Measurements from ENCODE around the gene TIMP2. TPM values are rescaled to one million over a fixed set of nuclear protein-coding genes. Genes with fewer than 3 reads are reported as not detected.
"Not testable (repeated sequence)": the region's sequence is repeated elsewhere in the genome, so short reads cannot be mapped to it uniquely, and the experiment has no call there.

The TIMP2 gene
- total and polyA plus RNA-seq, 2 experiments from 2014 or later, result 103 to 587 TPM

GRCh38 chr17:78870621-78871020 is 54.6 kb downstream of the TIMP2 start:
- Histone ChIP-seq H4K20me1 (ENCODE audit: insufficient read depth) (no peaks in the 10 kb centered on the region), H3K36me3 (ENCODE audit: low read depth) (peaks cover 39% of the 10 kb centered on the region), H3K27me3 (replicated peaks; ENCODE audit: insufficient read depth) (no peaks in the 10 kb centered on the region), H3K27ac (no peak overlapping the region), H3K4me1 (ENCODE audit: insufficient read depth) (peaks cover 25% of the 10 kb centered on the region), H3K4me3 (no peak overlapping the region), H3K9ac (no peak overlapping the region), H2AFZ (no peak overlapping the region), H3K79me2 (ENCODE audit: insufficient read depth) (peaks cover 95% of the 10 kb centered on the region), H3K9me2 (ENCODE audit: insufficient read depth) (no peaks in the 10 kb centered on the region), H3F3A (ENCODE audit: insufficient read depth) (peaks cover 26% of the 10 kb centered on the region), H3K9me3 (ENCODE audit: low read depth) (no peaks in the 10 kb centered on the region), H3K4me2 (ENCODE audit: unreplicated experiment) (no peak overlapping the region)
- DNase-seq, result no peak
- 80 to 81% methylated on average over 15 of the region's 15 CpGs for WGBS, 2 experiments (ENCODE audit: low coverage in 1 of 2, low lambda C conversion rate in 2 of 2, missing lambda C conversion rate in 2 of 2)
- in situ Hi-C loops (cut with MboI), result no loop called here
- TF ChIP-seq EZH2 (IDR thresholded peaks at IDR 0.05; ENCODE audit: insufficient read depth, poor library complexity, severe bottlenecking) (no peak), EZH2phosphoT487 (IDR thresholded peaks at IDR 0.05; ENCODE audit: insufficient read depth, low read depth) (no peak)

- Histone ChIP-seq H3K36me3 (ENCODE audit: low read depth) (peaks cover 49% of the 10 kb centered on the region), H3K4me2 (ENCODE audit: unreplicated experiment) (no peak overlapping the region), H3K9ac (peak overlapping the region; percentile 22), H3F3A (ENCODE audit: insufficient read depth) (peaks cover 30% of the 10 kb centered on the region), H2AFZ (no peak overlapping the region), H3K79me2 (ENCODE audit: insufficient read depth) (peaks cover 95% of the 10 kb centered on the region), H3K4me1 (ENCODE audit: insufficient read depth) (peaks cover 25% of the 10 kb centered on the region), H3K27me3 (replicated peaks; ENCODE audit: insufficient read depth) (no peaks in the 10 kb centered on the region), H3K9me2 (ENCODE audit: insufficient read depth) (no peaks in the 10 kb centered on the region), H4K20me1 (ENCODE audit: insufficient read depth) (no peaks in the 10 kb centered on the region), H3K4me3 (no peak overlapping the region), H3K9me3 (ENCODE audit: low read depth) (no peaks in the 10 kb centered on the region), H3K27ac (peak overlapping the region; percentile 50)
- peak; percentile 85 for DNase-seq
- in situ Hi-C loops (cut with MboI), result loop anchor here (10.0 kb wide), 1 partner anchor 106 kb away; the partner anchor contains the start of gene LGALS3BP
- WGBS, 2 experiments (ENCODE audit: low coverage in 1 of 2, low lambda C conversion rate in 2 of 2, missing lambda C conversion rate in 2 of 2), result 8 to 9% methylated on average over 7 of the region's 7 CpGs
- TF ChIP-seq EZH2phosphoT487 (IDR thresholded peaks at IDR 0.05; ENCODE audit: insufficient read depth, low read depth) (no peak), EZH2 (IDR thresholded peaks at IDR 0.05; ENCODE audit: insufficient read depth, poor library complexity, severe bottlenecking) (no peak)
Observed at GRCh38 chr17:78868391-78868790, 56.8 kb downstream of the TIMP2 start.

- H3F3A ChIP-seq (ENCODE audit: insufficient read depth), result peaks cover 33% of the 10 kb centered on the region
- not testable (repeated sequence) for H3K9me2 ChIP-seq (ENCODE audit: insufficient read depth); H3K9ac ChIP-seq; H4K20me1 ChIP-seq (ENCODE audit: insufficient read depth); H3K9me3 ChIP-seq (ENCODE audit: low read depth); H3K4me3 ChIP-seq; DNase-seq; H3K27me3 ChIP-seq (replicated peaks; ENCODE audit: insufficient read depth); H2AFZ ChIP-seq; H3K4me2 ChIP-seq (ENCODE audit: unreplicated experiment)
- in situ Hi-C loops (cut with MboI), result loop anchor here (10.0 kb wide), 1 partner anchor 108 kb away; the partner anchor contains the start of gene LGALS3BP
- peaks cover 88% of the 10 kb centered on the region for H3K79me2 ChIP-seq (ENCODE audit: insufficient read depth)
- peaks cover 43% of the 10 kb centered on the region for H3K36me3 ChIP-seq (ENCODE audit: low read depth)
- 49 to 54% methylated on average over 3 of the region's 3 CpGs for WGBS, 2 experiments (ENCODE audit: low coverage in 1 of 2, low lambda C conversion rate in 2 of 2, missing lambda C conversion rate in 2 of 2)
- peak overlapping the region; percentile 18 for H3K27ac ChIP-seq
- peaks cover 31% of the 10 kb centered on the region for H3K4me1 ChIP-seq (ENCODE audit: insufficient read depth)
Observed at GRCh38 chr17:78867046-78867445, 58.1 kb downstream of the TIMP2 start.

GRCh38 chr17:78865682-78866390 is 59.4 kb downstream of the TIMP2 start:
- DNase-seq, result peak; percentile 81
- H3F3A ChIP-seq (ENCODE audit: insufficient read depth), result peaks cover 43% of the 10 kb centered on the region

More at GRCh38 chr17:78865682-78866390, 59.4 kb downstream of the TIMP2 start:
- H3K9me2 ChIP-seq (ENCODE audit: insufficient read depth), result no peaks in the 10 kb centered on the region
- peaks cover 83% of the 10 kb centered on the region for H3K79me2 ChIP-seq (ENCODE audit: insufficient read depth)
- no peak overlapping the region for H3K4me2 ChIP-seq (ENCODE audit: unreplicated experiment)
- TF ChIP-seq EZH2phosphoT487 (IDR thresholded peaks at IDR 0.05; ENCODE audit: insufficient read depth, low read depth), result no peak
- TF ChIP-seq EZH2 (IDR thresholded peaks at IDR 0.05; ENCODE audit: insufficient read depth, poor library complexity, severe bottlenecking), result no peak
- H3K4me1 ChIP-seq (ENCODE audit: insufficient read depth), result peaks cover 41% of the 10 kb centered on the region
- H3K9ac ChIP-seq, result no peak overlapping the region
- H3K27ac ChIP-seq, result peak overlapping the region; percentile 18; the same call in 1 of the 2 replicates
- no peaks in the 10 kb centered on the region for H3K9me3 ChIP-seq (ENCODE audit: low read depth)
- no peaks in the 10 kb centered on the region for H3K27me3 ChIP-seq (replicated peaks; ENCODE audit: insufficient read depth)
- 17 to 20% methylated on average over 19 of the region's 19 CpGs for WGBS, 2 experiments (ENCODE audit: low coverage in 1 of 2, low lambda C conversion rate in 2 of 2, missing lambda C conversion rate in 2 of 2)
- no peak overlapping the region for H2AFZ ChIP-seq
- H3K4me3 ChIP-seq, result no peak overlapping the region
- H4K20me1 ChIP-seq (ENCODE audit: insufficient read depth), result 0 out of 2 replicates have a peak, but pooled peaks cover 4% of the 10 kb centered on the region
- in situ Hi-C loops (cut with MboI), result loop anchor here (10.0 kb wide), 1 partner anchor 109 kb away; the partner anchor contains the start of gene LGALS3BP
- H3K36me3 ChIP-seq (ENCODE audit: low read depth), result peaks cover 39% of the 10 kb centered on the region

Measured in GM23248 (cell line).